ENCODE results near the gene GABRD.

- TF ChIP-seq POLR2AphosphoS5 (IDR thresholded peaks at IDR 0.05; ENCODE audit: low read depth, low read length) (no peak), TAF1 (IDR thresholded peaks at IDR 0.05; ENCODE audit: borderline replicate concordance, insufficient read depth, low read length) (no peak)
Measured at GRCh38 chr1:2032737-2033136, 13.6 kb downstream of the GABRD start.

Measured in PFSK-1 (cell line).